Measurements from ENCODE around the gene NRSN1.

Gene NRSN1

DNA sequence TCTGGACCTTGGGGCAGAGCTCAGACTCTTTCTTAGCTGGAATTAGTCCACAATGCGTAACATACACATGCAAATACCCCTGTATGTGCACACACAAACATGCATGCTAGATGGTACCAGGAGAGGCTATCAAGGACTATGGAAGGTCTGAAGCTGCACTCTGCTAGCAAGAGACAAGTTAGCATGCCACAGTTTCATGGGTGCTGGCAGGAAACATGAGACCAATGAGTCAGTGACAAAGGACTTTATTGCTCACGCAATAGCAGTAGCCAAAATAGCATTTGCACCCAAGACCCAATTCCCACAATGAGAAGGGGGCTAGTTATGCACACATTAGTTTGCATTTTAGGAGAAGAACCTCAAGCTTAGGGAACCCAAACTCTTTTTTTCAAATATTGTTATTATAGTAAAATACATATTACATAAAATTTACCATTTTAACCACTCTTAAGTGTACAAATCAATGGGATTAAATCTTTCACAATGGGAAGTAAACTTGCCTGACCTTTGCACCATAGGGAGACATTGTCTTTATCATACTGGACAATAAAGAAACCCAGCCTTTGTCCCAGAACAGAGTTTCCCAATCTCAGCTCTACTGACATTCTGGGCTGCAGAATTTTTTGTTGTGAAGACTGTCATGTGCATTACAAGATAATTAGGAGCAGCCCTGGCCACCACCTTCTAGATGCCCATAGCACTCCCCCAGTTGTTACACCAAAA is 69.1 kb downstream of the NRSN1 start:
- no peaks in the 10 kb centered on the region for H3K4me1 ChIP-seq (ENCODE audit: control insufficient read depth, low read length)
- no peaks in the 10 kb centered on the region for H3K9me2 ChIP-seq (replicated peaks; ENCODE audit: control insufficient read depth, low read length)
- no peaks in the 10 kb centered on the region for H4K20me1 ChIP-seq (ENCODE audit: control insufficient read depth, insufficient read depth, low read depth, low read length)
- no peaks in the 10 kb centered on the region for H3K79me2 ChIP-seq (ENCODE audit: control insufficient read depth, low read length)
- peaks cover 7% of the 10 kb centered on the region; the same call in 1 of the 2 replicates for H3K27me3 ChIP-seq (ENCODE audit: control insufficient read depth, low read length)
- no peak for TF ChIP-seq EZH2phosphoT487 (IDR thresholded peaks at IDR 0.05; ENCODE audit: borderline replicate concordance, low read length)
- TF ChIP-seq, protein P1, sequence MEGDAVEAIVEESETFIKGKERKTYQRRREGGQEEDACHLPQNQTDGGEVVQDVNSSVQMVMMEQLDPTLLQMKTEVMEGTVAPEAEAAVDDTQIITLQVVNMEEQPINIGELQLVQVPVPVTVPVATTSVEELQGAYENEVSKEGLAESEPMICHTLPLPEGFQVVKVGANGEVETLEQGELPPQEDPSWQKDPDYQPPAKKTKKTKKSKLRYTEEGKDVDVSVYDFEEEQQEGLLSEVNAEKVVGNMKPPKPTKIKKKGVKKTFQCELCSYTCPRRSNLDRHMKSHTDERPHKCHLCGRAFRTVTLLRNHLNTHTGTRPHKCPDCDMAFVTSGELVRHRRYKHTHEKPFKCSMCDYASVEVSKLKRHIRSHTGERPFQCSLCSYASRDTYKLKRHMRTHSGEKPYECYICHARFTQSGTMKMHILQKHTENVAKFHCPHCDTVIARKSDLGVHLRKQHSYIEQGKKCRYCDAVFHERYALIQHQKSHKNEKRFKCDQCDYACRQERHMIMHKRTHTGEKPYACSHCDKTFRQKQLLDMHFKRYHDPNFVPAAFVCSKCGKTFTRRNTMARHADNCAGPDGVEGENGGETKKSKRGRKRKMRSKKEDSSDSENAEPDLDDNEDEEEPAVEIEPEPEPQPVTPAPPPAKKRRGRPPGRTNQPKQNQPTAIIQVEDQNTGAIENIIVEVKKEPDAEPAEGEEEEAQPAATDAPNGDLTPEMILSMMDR (IDR thresholded peaks at IDR 0.05; ENCODE audit: low read depth, low read length, poor library complexity, severe bottlenecking), result no peak
- H3K4me3 ChIP-seq (ENCODE audit: low read length), result no peak overlapping the region
- H3K36me3 ChIP-seq (ENCODE audit: control insufficient read depth, low read length), result no peaks in the 10 kb centered on the region
- no peaks in the 10 kb centered on the region for H3F3A ChIP-seq (ENCODE audit: control insufficient read depth, insufficient read depth)
- H3K9me3 ChIP-seq (ENCODE audit: control insufficient read depth, insufficient read depth, low read length), result no peaks in the 10 kb centered on the region
- H3K27ac ChIP-seq (ENCODE audit: low read depth, low read length), result no peak overlapping the region
- H3K4me2 ChIP-seq (ENCODE audit: low read length), result no peak overlapping the region

DNA sequence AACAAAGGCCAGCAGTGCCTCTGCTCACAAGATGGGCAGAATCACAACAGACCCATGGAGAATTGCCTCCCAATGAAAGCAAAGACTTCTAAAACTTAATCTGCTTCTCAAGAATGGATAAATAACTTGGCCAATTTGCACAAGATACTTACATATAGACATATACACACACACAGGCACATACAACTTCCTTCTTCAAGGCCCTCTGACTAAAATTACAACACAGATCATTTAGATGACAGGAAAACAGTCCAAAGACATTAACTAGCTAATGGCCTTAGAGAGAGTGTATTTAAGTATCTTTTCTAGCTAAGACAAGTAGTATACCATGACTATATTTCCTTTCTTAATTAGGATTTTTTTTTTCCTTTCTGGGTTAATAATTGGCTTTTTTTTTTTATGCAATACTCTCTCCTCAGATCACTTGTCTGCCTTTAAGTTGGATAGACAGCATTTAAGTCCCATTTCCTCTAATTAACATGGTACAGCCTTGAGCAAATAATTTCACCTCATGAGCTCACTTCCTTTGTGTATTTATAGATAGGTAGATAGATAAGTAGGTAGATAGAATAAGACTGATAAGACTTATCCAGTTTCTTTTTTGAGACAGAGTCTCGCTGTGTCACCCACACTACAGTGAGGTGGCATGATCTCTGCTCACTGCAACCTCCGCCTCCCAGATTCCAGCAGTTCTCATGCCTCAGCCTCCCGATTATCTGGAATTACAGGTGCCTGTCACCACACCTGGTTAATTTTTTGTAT is 70.0 kb downstream of the NRSN1 start:
- H4K20me1 ChIP-seq (ENCODE audit: control insufficient read depth, insufficient read depth, low read depth, low read length), result no peaks in the 10 kb centered on the region
- H3K79me2 ChIP-seq (ENCODE audit: control insufficient read depth, low read length), result no peaks in the 10 kb centered on the region
- no peaks in the 10 kb centered on the region for H3F3A ChIP-seq (ENCODE audit: control insufficient read depth, insufficient read depth)
- no peaks in the 10 kb centered on the region for H3K9me3 ChIP-seq (ENCODE audit: control insufficient read depth, insufficient read depth, low read length)
- no peak overlapping the region for H3K4me2 ChIP-seq (ENCODE audit: low read length)
- H3K4me3 ChIP-seq (ENCODE audit: low read length), result no peak overlapping the region
- no peaks in the 10 kb centered on the region for H3K9me2 ChIP-seq (replicated peaks; ENCODE audit: control insufficient read depth, low read length)
- no peaks in the 10 kb centered on the region for H3K36me3 ChIP-seq (ENCODE audit: control insufficient read depth, low read length)
- H3K27me3 ChIP-seq (ENCODE audit: control insufficient read depth, low read length), result peaks cover 7% of the 10 kb centered on the region; the same call in 1 of the 2 replicates
- H3K4me1 ChIP-seq (ENCODE audit: control insufficient read depth, low read length), result no peaks in the 10 kb centered on the region
- H3K27ac ChIP-seq (ENCODE audit: low read depth, low read length), result no peak overlapping the region
- TF ChIP-seq, protein P1 (IDR thresholded peaks at IDR 0.05; ENCODE audit: low read depth, low read length, poor library complexity, severe bottlenecking), result no peak
- TF ChIP-seq EZH2phosphoT487 (IDR thresholded peaks at IDR 0.05; ENCODE audit: borderline replicate concordance, low read length), result no peak
